HepG2 (cell line): ENCODE data around the gene ERRFI1. TPM values are rescaled to one million over a fixed set of nuclear protein-coding genes. Genes with fewer than 3 reads are reported as not detected.
A peak's percentile ranks its signal among the peaks of the same experiment; 100 is the strongest.

Source experiments
- ATF1 ChIP-seq: IDR thresholded peaks from 2 replicates; pipeline ENCODE4 v1.6.1; 2016; ENCODE audit warnings: mild to moderate bottlenecking, control low read depth
- EHMT2 ChIP-seq: fragments of 200-600 bp; sonication (generic); IDR thresholded peaks from 2 replicates; pipeline ENCODE4 v1.7.0; 2017; ENCODE audit warnings: antibody characterized with exemption, low read depth, low read length, borderline replicate concordance
- FOXJ3 ChIP-seq: sonication (generic); formaldehyde crosslinking; IDR thresholded peaks from 2 replicates; pipeline ENCODE4 v1.4.0; 2020; ENCODE audit warnings: missing genetic modification reagents, mild to moderate bottlenecking, borderline replicate concordance
- HES4 ChIP-seq: sonication (generic); formaldehyde crosslinking; IDR thresholded peaks from 2 replicates; pipeline ENCODE4 v1.9.0; 2021; ENCODE audit warnings: mild to moderate bottlenecking, missing genetic modification reagents, borderline replicate concordance
- NCOA2 ChIP-seq: sonication (generic); formaldehyde crosslinking; IDR thresholded peaks from 2 replicates; pipeline ENCODE4 v1.8.0; 2022; ENCODE audit warnings: inconsistent platforms
- NCOA5 ChIP-seq: sonication (generic); formaldehyde crosslinking; IDR thresholded peaks from 2 replicates; pipeline ENCODE4 v1.4.0; 2020; ENCODE audit warnings: missing genetic modification reagents
- POGZ ChIP-seq: sonication (generic); formaldehyde crosslinking; IDR thresholded peaks from 2 replicates; pipeline ENCODE4 v1.4.0; 2020; ENCODE audit warnings: mild to moderate bottlenecking, missing genetic modification reagents
- POLR2A ChIP-seq, 2 experiments: IDR thresholded peaks; 2 replicates each; pipeline ENCODE4 v1.6.1; 2011; ENCODE audit warnings: low read depth in 2 of 2, low read length in 2 of 2, mild to moderate bottlenecking in 1 of 2, moderate library complexity in 1 of 2; ENCODE audit not compliant: insufficient read depth in 1 of 2
- RBM22 ChIP-seq: fragments of 200-400 bp; formaldehyde crosslinking; optimal IDR thresholded peaks from 2 replicates; pipeline ENCODE3; 2017; ENCODE audit warnings: mild to moderate bottlenecking, low read length, moderate library complexity
- SIN3A ChIP-seq: IDR thresholded peaks from 2 replicates; pipeline ENCODE4 v1.6.1; 2011; ENCODE audit warnings: low read depth, mild to moderate bottlenecking, control low read depth, low read length, borderline replicate concordance
- SMAD3 ChIP-seq: sonication (generic); formaldehyde crosslinking; IDR thresholded peaks from 2 replicates; pipeline ENCODE4 v1.4.0; 2020; ENCODE audit warnings: missing genetic modification reagents
- SMARCE1 ChIP-seq: fragments of 450-650 bp; IDR thresholded peaks from 2 replicates; pipeline ENCODE4 v1.6.1; 2017; ENCODE audit warnings: borderline replicate concordance
- U2AF1 ChIP-seq: fragments of 200-400 bp; formaldehyde crosslinking; optimal IDR thresholded peaks from 2 replicates; pipeline ENCODE3; 2017; ENCODE audit warnings: mild to moderate bottlenecking, low read depth, low read length
- ZNF484 ChIP-seq: sonication (generic); formaldehyde crosslinking; IDR thresholded peaks from 2 replicates; pipeline ENCODE4 v1.5.1; 2020; ENCODE audit warnings: mild to moderate bottlenecking, low read depth, missing genetic modification reagents, borderline replicate concordance
- ZNF496 ChIP-seq: sonication (generic); formaldehyde crosslinking; IDR thresholded peaks from 2 replicates; pipeline ENCODE4 v1.8.1; 2023; ENCODE audit warnings: mild to moderate bottlenecking, moderate library complexity, missing genetic modification reagents; ENCODE audit not compliant: insufficient replicate concordance
- ZNF552 ChIP-seq: sonication (generic); formaldehyde crosslinking; IDR thresholded peaks from 2 replicates; pipeline ENCODE4 v1.9.0; 2022; ENCODE audit warnings: missing genetic modification reagents, mild to moderate bottlenecking, borderline replicate concordance
- polyA plus RNA-seq, 8 experiments: library from polyadenylated mRNA; depleted of rRNA in 3 of 8; stranded (reverse) in 7 of 8; unstranded in 1 of 8; fragments of >200 nt; fragmentation: Illumina TruSeq in 4 of 8; extraction: Trizol in 4 of 8; gene quantifications; 2 replicates each; pipeline versions ENCODE4 v1.2.1 to v1.2.3, GENCODE V29; 2011 to 2016; ENCODE audit warnings: low read depth in 4 of 8, missing spikeins in 1 of 8, mixed read lengths in 1 of 8; ENCODE audit not compliant: insufficient read depth in 1 of 8
- total RNA-seq, 5 experiments: library from RNA; depleted of rRNA; stranded (reverse); fragments of >200 nt; fragmentation: Illumina TruSeq; extraction: Trizol; gene quantifications; 2 replicates each; pipeline ENCODE4 v1.2.3, GENCODE V29; 2016; ENCODE audit warnings: low read depth in 1 of 5
- TF ChIP-seq, protein P1 (sequence below): IDR thresholded peaks from 2 replicates; pipeline ENCODE4 v1.6.1; 2012; ENCODE audit warnings: inconsistent platforms
- TF ChIP-seq, protein P2 (sequence below): sonication (generic); formaldehyde crosslinking; conservative IDR thresholded peaks from 2 replicates; pipeline ENCODE4 v1.8.0; 2022; ENCODE audit warnings: low read depth, missing genetic modification reagents
- TF ChIP-seq, protein P3 (sequence below): sonication (generic); formaldehyde crosslinking; IDR thresholded peaks from 2 replicates; pipeline ENCODE4 v1.4.0; 2020; ENCODE audit warnings: missing genetic modification reagents, borderline replicate concordance
- TF ChIP-seq, protein P4 (sequence below): IDR thresholded peaks from 2 replicates; pipeline ENCODE4 v1.6.1; 2016; ENCODE audit warnings: missing genetic modification reagents, missing compliant biosample characterization
- TF ChIP-seq, protein P5 (sequence below): sonication (generic); formaldehyde crosslinking; IDR thresholded peaks from 2 replicates; pipeline ENCODE4 v1.8.0; 2022; ENCODE audit warnings: mild to moderate bottlenecking, missing genetic modification reagents, moderate library complexity
- TF ChIP-seq, protein P6 (sequence below): sonication (generic); formaldehyde crosslinking; IDR thresholded peaks from 2 replicates; pipeline ENCODE4 v1.5.0; 2020; ENCODE audit warnings: missing genetic modification reagents, mild to moderate bottlenecking, borderline replicate concordance

Gene ERRFI1
- total and polyA plus RNA-seq, 2 of the 13 experiments (the other 11 are each of a cell fraction or from before 2014, with no cell fraction given) = 84.4 to 753 TPM

DNA sequence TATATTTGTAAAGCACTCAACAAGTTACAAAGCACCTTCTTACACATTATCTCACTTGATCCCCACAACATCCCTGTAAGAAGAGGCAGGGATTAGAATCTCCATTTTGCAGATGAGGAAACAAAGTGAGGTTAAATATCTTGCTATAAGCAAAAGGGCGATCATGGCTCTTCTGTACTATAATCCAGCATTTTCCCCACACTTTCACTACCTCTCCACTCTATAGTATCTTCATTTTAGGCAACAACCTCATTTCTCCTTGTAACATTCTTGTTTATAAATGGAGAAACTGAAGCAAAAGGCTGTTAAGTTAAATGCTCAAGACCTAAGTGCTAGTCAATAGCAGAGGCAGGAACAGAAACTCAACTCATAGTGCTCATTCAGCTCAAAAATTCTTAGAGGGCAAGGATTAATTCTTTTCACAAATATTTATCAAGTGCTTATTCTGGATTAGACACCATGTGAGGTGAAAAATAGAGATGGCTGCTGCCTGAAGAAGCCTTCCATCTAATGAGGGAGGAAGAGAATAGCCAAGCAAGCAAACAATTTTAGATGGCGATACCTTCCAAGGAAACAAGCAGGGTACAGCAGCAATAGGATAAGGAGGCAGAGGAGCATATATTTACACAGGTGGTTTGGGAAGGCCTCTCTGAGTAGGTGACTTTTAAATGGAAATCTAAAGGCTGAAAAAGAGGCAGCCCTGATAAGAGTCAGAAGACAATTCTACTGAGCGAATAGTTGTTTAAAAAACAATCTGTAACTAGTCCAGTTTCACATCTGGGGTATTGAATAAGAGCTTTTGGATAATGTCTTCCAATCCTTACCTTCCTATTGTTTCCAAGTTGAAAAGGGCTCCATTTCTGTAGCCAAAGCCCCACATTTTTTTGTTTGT lies 3.5 kb downstream of the ERRFI1 start (continued):
- TF ChIP-seq, protein P1, sequence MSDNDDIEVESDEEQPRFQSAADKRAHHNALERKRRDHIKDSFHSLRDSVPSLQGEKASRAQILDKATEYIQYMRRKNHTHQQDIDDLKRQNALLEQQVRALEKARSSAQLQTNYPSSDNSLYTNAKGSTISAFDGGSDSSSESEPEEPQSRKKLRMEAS = no peak
- TF ChIP-seq NCOA5 (CRISPR knock-in tag) (no peak), POLR2A (IDR thresholded peaks at IDR 0.05; ENCODE audit: insufficient read depth in 1 of 2, low read depth in 2 of 2, low read length in 2 of 2) (no peak; a peak in 1 of 4 replicates), HES4 (no peak), EHMT2 (no peak), NCOA2 (CRISPR knock-in tag) (no peak), POGZ (CRISPR knock-in tag) (no peak), ZNF496 (CRISPR knock-in tag) (no peak), RBM22 (peak; percentile 11), SMAD3 (CRISPR knock-in tag) (no peak), SMARCE1 (no peak), ZNF484 (CRISPR knock-in tag) (no peak), ZNF552 (no peak), SIN3A (no peak), FOXJ3 (0 out of 2 replicates have a peak, but pooled peaks have one; percentile 21), ATF1 (CRISPR knock-in tag) (no peak), U2AF1 (no peak)
- TF ChIP-seq, protein P2, sequence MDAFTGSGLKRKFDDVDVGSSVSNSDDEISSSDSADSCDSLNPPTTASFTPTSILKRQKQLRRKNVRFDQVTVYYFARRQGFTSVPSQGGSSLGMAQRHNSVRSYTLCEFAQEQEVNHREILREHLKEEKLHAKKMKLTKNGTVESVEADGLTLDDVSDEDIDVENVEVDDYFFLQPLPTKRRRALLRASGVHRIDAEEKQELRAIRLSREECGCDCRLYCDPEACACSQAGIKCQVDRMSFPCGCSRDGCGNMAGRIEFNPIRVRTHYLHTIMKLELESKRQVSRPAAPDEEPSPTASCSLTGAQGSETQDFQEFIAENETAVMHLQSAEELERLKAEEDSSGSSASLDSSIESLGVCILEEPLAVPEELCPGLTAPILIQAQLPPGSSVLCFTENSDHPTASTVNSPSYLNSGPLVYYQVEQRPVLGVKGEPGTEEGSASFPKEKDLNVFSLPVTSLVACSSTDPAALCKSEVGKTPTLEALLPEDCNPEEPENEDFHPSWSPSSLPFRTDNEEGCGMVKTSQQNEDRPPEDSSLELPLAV = no peak
- TF ChIP-seq, protein P3, sequence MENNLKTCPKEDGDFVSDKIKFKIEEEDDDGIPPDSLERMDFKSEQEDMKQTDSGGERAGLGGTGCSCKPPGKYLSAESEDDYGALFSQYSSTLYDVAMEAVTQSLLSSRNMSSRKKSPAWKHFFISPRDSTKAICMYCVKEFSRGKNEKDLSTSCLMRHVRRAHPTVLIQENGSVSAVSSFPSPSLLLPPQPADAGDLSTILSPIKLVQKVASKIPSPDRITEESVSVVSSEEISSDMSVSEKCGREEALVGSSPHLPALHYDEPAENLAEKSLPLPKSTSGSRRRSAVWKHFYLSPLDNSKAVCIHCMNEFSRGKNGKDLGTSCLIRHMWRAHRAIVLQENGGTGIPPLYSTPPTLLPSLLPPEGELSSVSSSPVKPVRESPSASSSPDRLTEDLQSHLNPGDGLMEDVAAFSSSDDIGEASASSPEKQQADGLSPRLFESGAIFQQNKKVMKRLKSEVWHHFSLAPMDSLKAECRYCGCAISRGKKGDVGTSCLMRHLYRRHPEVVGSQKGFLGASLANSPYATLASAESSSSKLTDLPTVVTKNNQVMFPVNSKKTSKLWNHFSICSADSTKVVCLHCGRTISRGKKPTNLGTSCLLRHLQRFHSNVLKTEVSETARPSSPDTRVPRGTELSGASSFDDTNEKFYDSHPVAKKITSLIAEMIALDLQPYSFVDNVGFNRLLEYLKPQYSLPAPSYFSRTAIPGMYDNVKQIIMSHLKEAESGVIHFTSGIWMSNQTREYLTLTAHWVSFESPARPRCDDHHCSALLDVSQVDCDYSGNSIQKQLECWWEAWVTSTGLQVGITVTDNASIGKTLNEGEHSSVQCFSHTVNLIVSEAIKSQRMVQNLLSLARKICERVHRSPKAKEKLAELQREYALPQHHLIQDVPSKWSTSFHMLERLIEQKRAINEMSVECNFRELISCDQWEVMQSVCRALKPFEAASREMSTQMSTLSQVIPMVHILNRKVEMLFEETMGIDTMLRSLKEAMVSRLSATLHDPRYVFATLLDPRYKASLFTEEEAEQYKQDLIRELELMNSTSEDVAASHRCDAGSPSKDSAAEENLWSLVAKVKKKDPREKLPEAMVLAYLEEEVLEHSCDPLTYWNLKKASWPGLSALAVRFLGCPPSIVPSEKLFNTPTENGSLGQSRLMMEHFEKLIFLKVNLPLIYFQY = no peak
- TF ChIP-seq, protein P4, sequence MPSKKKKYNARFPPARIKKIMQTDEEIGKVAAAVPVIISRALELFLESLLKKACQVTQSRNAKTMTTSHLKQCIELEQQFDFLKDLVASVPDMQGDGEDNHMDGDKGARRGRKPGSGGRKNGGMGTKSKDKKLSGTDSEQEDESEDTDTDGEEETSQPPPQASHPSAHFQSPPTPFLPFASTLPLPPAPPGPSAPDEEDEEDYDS (CRISPR knock-in tag) = no peak
- TF ChIP-seq, protein P5, sequence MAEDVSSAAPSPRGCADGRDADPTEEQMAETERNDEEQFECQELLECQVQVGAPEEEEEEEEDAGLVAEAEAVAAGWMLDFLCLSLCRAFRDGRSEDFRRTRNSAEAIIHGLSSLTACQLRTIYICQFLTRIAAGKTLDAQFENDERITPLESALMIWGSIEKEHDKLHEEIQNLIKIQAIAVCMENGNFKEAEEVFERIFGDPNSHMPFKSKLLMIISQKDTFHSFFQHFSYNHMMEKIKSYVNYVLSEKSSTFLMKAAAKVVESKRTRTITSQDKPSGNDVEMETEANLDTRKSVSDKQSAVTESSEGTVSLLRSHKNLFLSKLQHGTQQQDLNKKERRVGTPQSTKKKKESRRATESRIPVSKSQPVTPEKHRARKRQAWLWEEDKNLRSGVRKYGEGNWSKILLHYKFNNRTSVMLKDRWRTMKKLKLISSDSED (CRISPR knock-in tag) = no peak
- TF ChIP-seq, protein P6, sequence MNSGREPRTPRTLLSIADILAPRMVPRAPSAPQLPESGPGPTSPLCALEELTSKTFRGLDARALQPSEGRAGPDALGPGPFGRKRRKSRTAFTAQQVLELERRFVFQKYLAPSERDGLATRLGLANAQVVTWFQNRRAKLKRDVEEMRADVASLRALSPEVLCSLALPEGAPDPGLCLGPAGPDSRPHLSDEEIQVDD = no peak
